ENCODE measurements around the gene TMEM156. TPM values are rescaled to one million over a fixed set of nuclear protein-coding genes. Genes with fewer than 3 reads are reported as not detected.

The TMEM156 gene
- total and polyA plus RNA-seq, 2 donors (not counting 3 experiments of a cell fraction or from before 2014, with no cell fraction given), result 0.39 to 1.00 TPM

DNA sequence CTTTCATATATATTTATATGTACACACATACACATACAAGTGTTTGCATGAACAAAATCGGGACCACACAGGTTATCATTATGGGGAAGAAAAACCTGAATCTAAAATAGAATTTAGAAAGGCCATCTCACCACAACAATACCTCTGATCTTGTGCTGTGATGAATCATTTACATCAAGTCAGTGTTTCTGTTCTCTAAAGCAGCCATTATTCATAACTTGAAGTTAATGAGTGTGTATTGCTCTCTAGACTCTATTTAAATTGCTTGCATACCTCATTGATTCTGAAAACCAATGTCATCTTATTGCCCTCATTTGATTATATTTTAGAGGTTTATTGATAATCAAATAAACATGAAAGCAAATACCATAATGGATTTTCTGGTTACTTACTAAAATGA, 93.0 kb downstream of the TMEM156 start:
- H3K4me3 ChIP-seq (replicated peaks in 1 of 3; ENCODE audit: insufficient read depth in 1 of 3, low read depth in 1 of 3, low read length in 3 of 3), result no peak overlapping the region
- intact Hi-C loops (cut with micrococcal nuclease) (no loop called here), dilution Hi-C loops (cut with MboI; ENCODE audit: extremely low pct_ligation_motif_present, low sequenced_read_pairs) (no loop called here)
- H3K79me2 ChIP-seq (ENCODE audit: control insufficient read depth, insufficient read depth, low read length), result no peaks in the 10 kb centered on the region
- H4K20me1 ChIP-seq (replicated peaks; ENCODE audit: control insufficient read depth, extremely low read depth, insufficient read depth, low read length), result no peaks in the 10 kb centered on the region
- TF ChIP-seq MYC (IDR thresholded peaks at IDR 0.05; ENCODE audit: low read depth, low read length) (no peak), POLR2A (IDR thresholded peaks at IDR 0.05; ENCODE audit: low read depth, low read length) (no peak), JUN (IDR thresholded peaks at IDR 0.05; ENCODE audit: borderline replicate concordance, insufficient read depth, insufficient read length, low read depth) (no peak), GATA2 (IDR thresholded peaks at IDR 0.05; ENCODE audit: insufficient read depth, insufficient read length, low read depth, low read length) (no peak), POLR2AphosphoS5 (IDR thresholded peaks at IDR 0.05; ENCODE audit: insufficient read depth, low read depth, low read length) (no peak), FOS (IDR thresholded peaks at IDR 0.05; ENCODE audit: borderline replicate concordance, insufficient read depth, low read length) (no peak), EZH2 (IDR thresholded peaks at IDR 0.05; ENCODE audit: borderline replicate concordance, low read depth, low read length, severe bottlenecking) (no peak)
- TF ChIP-seq, protein P1, sequence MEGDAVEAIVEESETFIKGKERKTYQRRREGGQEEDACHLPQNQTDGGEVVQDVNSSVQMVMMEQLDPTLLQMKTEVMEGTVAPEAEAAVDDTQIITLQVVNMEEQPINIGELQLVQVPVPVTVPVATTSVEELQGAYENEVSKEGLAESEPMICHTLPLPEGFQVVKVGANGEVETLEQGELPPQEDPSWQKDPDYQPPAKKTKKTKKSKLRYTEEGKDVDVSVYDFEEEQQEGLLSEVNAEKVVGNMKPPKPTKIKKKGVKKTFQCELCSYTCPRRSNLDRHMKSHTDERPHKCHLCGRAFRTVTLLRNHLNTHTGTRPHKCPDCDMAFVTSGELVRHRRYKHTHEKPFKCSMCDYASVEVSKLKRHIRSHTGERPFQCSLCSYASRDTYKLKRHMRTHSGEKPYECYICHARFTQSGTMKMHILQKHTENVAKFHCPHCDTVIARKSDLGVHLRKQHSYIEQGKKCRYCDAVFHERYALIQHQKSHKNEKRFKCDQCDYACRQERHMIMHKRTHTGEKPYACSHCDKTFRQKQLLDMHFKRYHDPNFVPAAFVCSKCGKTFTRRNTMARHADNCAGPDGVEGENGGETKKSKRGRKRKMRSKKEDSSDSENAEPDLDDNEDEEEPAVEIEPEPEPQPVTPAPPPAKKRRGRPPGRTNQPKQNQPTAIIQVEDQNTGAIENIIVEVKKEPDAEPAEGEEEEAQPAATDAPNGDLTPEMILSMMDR (IDR thresholded peaks at IDR 0.05; ENCODE audit: extremely low read depth in 1 of 2, insufficient read depth in 1 of 2, low read depth in 1 of 2, low read length in 2 of 2), result no peak
- TF ChIP-seq, protein P2, sequence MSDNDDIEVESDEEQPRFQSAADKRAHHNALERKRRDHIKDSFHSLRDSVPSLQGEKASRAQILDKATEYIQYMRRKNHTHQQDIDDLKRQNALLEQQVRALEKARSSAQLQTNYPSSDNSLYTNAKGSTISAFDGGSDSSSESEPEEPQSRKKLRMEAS (IDR thresholded peaks at IDR 0.05; ENCODE audit: insufficient read depth, insufficient read length), result no peak
- POLR2A ChIA-PET, result no interaction called here
- no peaks in the 10 kb centered on the region for H3K27me3 ChIP-seq (ENCODE audit: control insufficient read depth in 2 of 2, insufficient read depth in 2 of 2, low read length in 2 of 2)
- H2AFZ ChIP-seq (ENCODE audit: low read depth, low read length), result no peak overlapping the region
- H3K4me1 ChIP-seq (ENCODE audit: control insufficient read depth, extremely low read depth, insufficient read depth, low read length), result no peaks in the 10 kb centered on the region
- H3K4me2 ChIP-seq (ENCODE audit: insufficient read depth, low read length), result no peak overlapping the region
- BruUV-seq (replicated peaks), result no TSS peak
- FAIRE-seq (no peak), DNase-seq (ENCODE audit: low read depth, low spot score) (no peak)
- H3K9me3 ChIP-seq (replicated peaks; ENCODE audit: control insufficient read depth, insufficient read depth, low read length), result no peaks in the 10 kb centered on the region
- CTCF ChIA-PET, result no interaction called here
- H3K36me3 ChIP-seq (ENCODE audit: control insufficient read depth in 2 of 2, extremely low read depth in 1 of 2, insufficient read depth in 2 of 2, low read length in 2 of 2), result peaks cover 12 to 28% of the 10 kb centered on the region in 2 experiments
- H3K27ac ChIP-seq (ENCODE audit: insufficient read depth, low read depth, low read length), result no peak overlapping the region
- no peak overlapping the region for H3K9ac ChIP-seq (replicated peaks; ENCODE audit: extremely low read depth, insufficient read depth, low read length)
- no peaks in the 10 kb centered on the region for H3K9me1 ChIP-seq (replicated peaks; ENCODE audit: control insufficient read depth, extremely low read depth, insufficient read depth, low read length)
